ENCODE measurements around the gene TRAPPC6A. TPM values are rescaled to one million over a fixed set of nuclear protein-coding genes. Genes with fewer than 3 reads are reported as not detected.

Gene TRAPPC6A
- total RNA-seq, 1 experiment from 2014 or later: 32.2 TPM

DNA sequence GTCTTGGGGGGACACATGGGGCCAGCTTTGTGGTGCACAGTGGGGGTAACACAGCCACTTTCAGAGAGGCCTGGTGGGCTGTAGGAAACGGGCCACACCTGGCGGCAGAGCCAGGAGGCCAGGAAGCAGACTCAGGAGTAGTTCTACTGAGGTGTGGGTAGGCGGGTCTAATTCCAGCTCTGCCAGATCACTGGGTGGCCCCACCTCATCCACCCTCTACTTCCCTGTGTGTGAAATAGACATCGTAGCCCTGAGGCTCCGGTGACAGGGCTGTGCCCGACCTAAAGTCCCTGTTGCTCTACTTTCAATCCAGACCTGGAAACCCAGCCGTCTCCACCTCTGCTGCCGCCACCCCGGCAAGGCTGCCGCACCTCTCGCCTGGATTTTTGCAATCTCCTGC is 21.3 kb downstream of the TRAPPC6A start:
- H3K4me3 ChIP-seq (ENCODE audit: low read length): no peak overlapping the region
- no peaks in the 10 kb centered on the region for H3K79me2 ChIP-seq (ENCODE audit: low read length)
- H3K27me3 ChIP-seq (ENCODE audit: low read length): no peaks in the 10 kb centered on the region

DNA sequence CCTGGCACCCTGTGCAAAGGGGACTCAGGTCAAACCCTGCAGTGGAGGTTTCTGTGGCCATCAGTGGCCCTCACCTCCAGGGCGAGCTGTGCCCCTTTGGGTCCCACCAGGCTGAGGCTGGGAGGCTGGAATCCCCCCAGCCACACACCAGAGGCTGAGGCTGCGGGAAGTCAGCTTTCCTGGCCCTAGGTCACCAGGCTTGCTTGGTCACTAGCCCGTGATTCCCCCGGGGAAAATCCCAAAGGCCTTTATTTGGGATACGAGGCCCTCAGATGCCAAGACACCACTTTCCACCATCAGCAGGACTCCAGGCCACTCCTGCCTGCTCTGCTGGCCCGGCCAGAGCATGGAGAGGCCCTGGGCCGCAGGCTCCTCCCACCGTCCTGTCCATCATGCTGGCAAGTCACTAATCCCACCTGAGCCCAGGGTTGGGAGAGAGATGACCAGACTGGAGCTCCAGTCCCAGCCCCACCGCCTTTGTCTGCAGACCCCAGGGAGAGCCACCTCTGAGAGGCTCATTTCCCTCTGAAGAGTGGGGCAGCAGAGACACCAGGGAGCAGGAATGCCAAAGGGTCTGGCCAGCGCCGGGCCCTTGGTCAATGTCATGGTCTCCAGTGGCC is 21.9 kb downstream of the TRAPPC6A start:
- no peaks in the 10 kb centered on the region for H3K36me3 ChIP-seq (ENCODE audit: insufficient read depth, low read length)
- H2AFZ ChIP-seq (ENCODE audit: low read length): no peak overlapping the region
- no peaks in the 10 kb centered on the region for H3K9me2 ChIP-seq (replicated peaks; ENCODE audit: insufficient read depth, low read length)
- 0 out of 2 replicates have a peak, but pooled peaks cover 4% of the 10 kb centered on the region for H4K20me1 ChIP-seq (ENCODE audit: insufficient read depth, low read depth, low read length)
- DNase-seq: no peak
- no peaks in the 10 kb centered on the region for H3K4me1 ChIP-seq (ENCODE audit: low read length)
- no peak overlapping the region for H3K27ac ChIP-seq (ENCODE audit: low read length)
- no peak overlapping the region for H3K9ac ChIP-seq (ENCODE audit: low read length)
- H3K4me2 ChIP-seq (ENCODE audit: low read depth, low read length, poor library complexity, severe bottlenecking): no peak overlapping the region
- no peak overlapping the region for H3K4me3 ChIP-seq (ENCODE audit: low read length)
- no peaks in the 10 kb centered on the region for H3K79me2 ChIP-seq (ENCODE audit: low read length)
- H3K27me3 ChIP-seq (ENCODE audit: low read length): no peaks in the 10 kb centered on the region
- H3K9me3 ChIP-seq (ENCODE audit: low read length): no peaks in the 10 kb centered on the region

More for the DNA sequence above, 21.3 kb downstream of the TRAPPC6A start:
- Histone ChIP-seq H3K4me2 (ENCODE audit: low read depth, low read length, poor library complexity, severe bottlenecking) (no peak overlapping the region), H3K9me3 (ENCODE audit: low read length) (no peaks in the 10 kb centered on the region), H2AFZ (ENCODE audit: low read length) (no peak overlapping the region), H3K36me3 (ENCODE audit: insufficient read depth, low read length) (no peaks in the 10 kb centered on the region), H3K4me1 (ENCODE audit: low read length) (no peaks in the 10 kb centered on the region), H4K20me1 (ENCODE audit: insufficient read depth, low read depth, low read length) (0 out of 2 replicates have a peak, but pooled peaks cover 4% of the 10 kb centered on the region), H3K9me2 (replicated peaks; ENCODE audit: insufficient read depth, low read length) (no peaks in the 10 kb centered on the region), H3K9ac (ENCODE audit: low read length) (no peak overlapping the region), H3K27ac (ENCODE audit: low read length) (no peak overlapping the region)
- DNase-seq: no peak

DNA sequence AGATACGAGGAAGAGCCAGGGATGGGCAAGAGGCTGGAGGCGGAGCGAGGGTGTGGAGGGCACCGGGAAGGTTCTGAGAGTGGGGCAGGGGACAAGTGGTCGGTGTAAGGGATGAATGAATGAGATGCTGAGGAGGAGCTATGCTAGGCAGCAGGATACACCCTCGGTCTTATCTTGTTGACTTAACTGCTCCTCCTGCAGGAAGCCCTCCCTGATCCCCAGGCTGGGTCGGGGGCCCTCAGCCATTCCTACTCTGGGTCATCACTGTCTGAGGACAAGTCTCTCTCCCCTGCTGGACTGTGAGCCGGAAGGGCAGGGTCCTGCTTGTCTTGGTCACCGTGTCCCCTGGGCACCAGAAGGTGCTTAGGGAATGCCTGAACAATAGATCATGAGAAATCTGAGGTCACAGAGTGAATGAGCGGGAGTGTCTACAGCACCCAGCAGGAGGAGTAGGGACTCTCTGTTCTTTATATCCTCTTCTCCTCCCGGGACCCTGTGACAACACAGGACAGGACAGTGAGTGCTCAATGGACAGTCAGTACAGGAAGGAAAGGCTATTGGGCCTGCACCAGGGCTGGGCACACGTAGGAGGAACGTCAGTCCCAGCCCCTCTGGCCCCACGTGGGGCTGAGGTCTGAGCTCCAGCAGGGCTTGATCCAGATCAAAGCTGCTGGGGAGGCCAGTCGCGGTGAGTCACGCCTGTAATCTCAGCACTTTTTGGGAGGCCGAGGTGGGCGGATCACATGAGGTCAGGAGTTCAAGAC is 23.8 kb downstream of the TRAPPC6A start:
- Histone ChIP-seq H2AFZ (ENCODE audit: low read length) (no peak overlapping the region), H3K4me2 (ENCODE audit: low read depth, low read length, poor library complexity, severe bottlenecking) (no peak overlapping the region), H3K27ac (ENCODE audit: low read length) (no peak overlapping the region), H3K27me3 (ENCODE audit: low read length) (no peaks in the 10 kb centered on the region), H3K36me3 (ENCODE audit: insufficient read depth, low read length) (no peaks in the 10 kb centered on the region), H3K9ac (ENCODE audit: low read length) (no peak overlapping the region), H4K20me1 (ENCODE audit: insufficient read depth, low read depth, low read length) (0 out of 2 replicates have a peak, but pooled peaks cover 4% of the 10 kb centered on the region), H3K4me1 (ENCODE audit: low read length) (no peaks in the 10 kb centered on the region), H3K9me3 (ENCODE audit: low read length) (no peaks in the 10 kb centered on the region), H3K79me2 (ENCODE audit: low read length) (no peaks in the 10 kb centered on the region), H3K4me3 (ENCODE audit: low read length) (no peak overlapping the region), H3K9me2 (replicated peaks; ENCODE audit: insufficient read depth, low read length) (no peaks in the 10 kb centered on the region)
- DNase-seq: no peak

DNA sequence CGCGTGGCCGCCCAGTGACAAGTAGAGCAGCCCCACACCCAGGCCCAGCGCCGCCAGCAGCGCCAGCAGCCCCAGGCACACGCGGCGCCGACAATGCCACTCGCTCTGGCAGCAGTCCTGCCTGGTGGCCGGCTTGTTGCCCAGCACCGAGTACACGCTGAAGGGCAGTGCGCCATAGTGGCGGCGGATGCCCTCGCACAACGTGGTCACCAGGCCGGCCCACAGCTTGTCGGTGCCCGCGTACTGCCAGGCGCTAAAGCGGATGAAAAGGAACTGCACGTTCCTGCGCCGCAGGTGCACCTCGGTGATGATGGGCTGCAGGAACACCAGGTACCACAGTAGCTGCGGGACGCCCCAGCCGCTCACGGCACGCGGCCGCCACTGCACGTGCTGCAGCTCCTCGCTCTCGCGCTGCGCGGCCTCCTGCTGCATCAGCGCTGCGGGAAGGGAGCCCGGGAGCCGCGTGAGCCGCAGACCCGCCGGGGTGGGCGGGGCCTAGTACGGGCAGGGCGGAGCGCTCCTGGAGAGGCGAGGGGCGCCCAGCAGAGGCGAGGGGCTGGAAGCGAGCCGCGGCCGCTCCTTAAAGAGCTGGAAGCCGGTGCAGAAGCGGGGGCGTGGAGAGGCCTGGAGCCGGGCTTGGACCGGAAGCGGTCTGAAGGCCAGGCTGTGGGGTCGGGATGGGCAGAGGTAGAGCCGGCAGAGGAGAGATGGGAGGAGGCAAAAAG is 24.5 kb downstream of the TRAPPC6A start:
- Histone ChIP-seq H4K20me1 (ENCODE audit: insufficient read depth, low read depth, low read length) (no peaks in the 10 kb centered on the region), H3K4me1 (ENCODE audit: low read length) (no peaks in the 10 kb centered on the region), H3K4me3 (ENCODE audit: low read length) (no peak overlapping the region), H3K9me2 (replicated peaks; ENCODE audit: insufficient read depth, low read length) (no peaks in the 10 kb centered on the region), H3K27me3 (ENCODE audit: low read length) (no peaks in the 10 kb centered on the region), H2AFZ (ENCODE audit: low read length) (no peak overlapping the region), H3K27ac (ENCODE audit: low read length) (no peak overlapping the region), H3K36me3 (ENCODE audit: insufficient read depth, low read length) (no peaks in the 10 kb centered on the region), H3K4me2 (ENCODE audit: low read depth, low read length, poor library complexity, severe bottlenecking) (no peak overlapping the region), H3K79me2 (ENCODE audit: low read length) (no peaks in the 10 kb centered on the region), H3K9ac (ENCODE audit: low read length) (no peak overlapping the region), H3K9me3 (ENCODE audit: low read length) (no peaks in the 10 kb centered on the region)
- no peak for DNase-seq

DNA sequence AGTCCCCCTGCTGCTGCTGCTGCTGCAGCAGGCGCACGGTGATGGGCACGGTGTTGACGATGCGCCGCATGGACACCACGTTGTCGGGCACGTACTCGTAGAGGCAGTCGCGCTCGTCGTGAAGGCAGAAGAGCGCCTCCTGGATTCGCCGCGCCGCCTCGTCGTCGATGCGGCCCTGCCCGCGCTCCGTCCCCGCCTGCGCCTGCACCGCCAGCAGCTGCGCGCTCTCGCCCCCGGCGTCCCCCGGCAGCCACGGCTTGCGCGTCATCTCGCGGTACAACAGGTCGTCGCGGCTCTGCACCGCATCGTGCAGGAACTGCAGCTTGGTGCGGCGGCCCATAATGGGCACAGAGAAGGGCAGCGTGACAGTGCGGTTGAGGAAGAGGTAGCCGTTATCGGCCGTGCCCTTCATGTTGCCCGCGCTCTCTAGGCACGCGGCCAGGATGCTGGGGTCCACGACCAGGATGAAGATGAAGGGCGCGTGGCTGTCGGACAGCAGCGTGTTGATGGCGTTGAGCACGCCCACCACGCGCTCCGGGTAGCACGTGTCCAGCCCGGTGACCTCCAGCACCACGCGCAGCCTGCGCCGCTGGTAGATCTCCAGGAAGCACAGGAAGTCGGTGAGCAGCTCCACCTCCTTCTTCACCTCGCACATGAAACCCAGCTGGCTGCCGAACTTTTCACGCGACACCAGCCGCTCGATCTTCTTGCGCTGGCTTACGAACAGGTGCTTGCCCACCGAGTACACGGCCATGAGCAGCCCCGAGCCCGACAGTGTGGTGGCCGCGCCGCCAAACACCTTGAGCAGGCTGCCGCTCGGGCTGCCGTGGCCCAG is 25.3 kb downstream of the TRAPPC6A start:
- Histone ChIP-seq H3K4me2 (ENCODE audit: low read depth, low read length, poor library complexity, severe bottlenecking) (no peak overlapping the region), H3K9me3 (ENCODE audit: low read length) (no peaks in the 10 kb centered on the region), H2AFZ (ENCODE audit: low read length) (no peak overlapping the region), H3K4me3 (ENCODE audit: low read length) (no peak overlapping the region), H4K20me1 (ENCODE audit: insufficient read depth, low read depth, low read length) (no peaks in the 10 kb centered on the region), H3K36me3 (ENCODE audit: insufficient read depth, low read length) (no peaks in the 10 kb centered on the region), H3K27ac (ENCODE audit: low read length) (no peak overlapping the region), H3K27me3 (ENCODE audit: low read length) (no peaks in the 10 kb centered on the region), H3K79me2 (ENCODE audit: low read length) (no peaks in the 10 kb centered on the region), H3K9ac (ENCODE audit: low read length) (no peak overlapping the region), H3K9me2 (replicated peaks; ENCODE audit: insufficient read depth, low read length) (no peaks in the 10 kb centered on the region), H3K4me1 (ENCODE audit: low read length) (no peaks in the 10 kb centered on the region)
- DNase-seq: no peak

DNA sequence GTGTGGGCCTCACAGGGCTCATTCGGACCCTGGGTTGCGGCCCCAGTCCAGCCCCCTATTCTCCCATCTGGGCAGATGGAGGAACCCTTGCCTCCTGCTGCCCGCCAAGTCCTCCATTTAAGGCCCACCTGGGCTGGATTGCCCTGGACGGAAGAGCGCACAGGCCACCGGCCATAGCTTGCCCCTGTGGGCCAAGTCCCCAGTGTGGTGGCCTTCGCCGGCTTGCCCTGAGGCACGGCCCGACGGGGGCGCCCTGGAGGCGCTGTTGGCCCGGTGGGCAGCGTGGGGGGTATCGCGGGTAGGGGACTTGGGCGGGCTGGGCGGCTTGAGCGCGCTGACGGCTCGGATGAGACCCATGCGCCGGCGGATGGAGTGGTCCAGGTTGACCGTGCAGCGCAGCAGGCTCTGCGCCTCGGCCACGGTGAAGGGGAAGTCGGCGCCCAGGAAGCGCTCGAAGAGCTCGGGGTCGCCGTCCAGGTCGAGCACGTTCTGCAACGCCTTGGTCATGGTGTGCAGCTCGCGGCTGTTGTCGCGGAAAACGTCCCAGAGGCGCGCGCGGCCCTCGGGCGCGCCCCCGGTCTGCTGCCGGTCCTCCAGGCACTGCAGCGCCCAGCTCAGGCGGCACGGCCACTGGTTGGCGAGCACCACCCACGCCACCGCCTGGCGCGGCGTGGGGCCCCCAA is 26.1 kb downstream of the TRAPPC6A start:
- Histone ChIP-seq H3K4me3 (ENCODE audit: low read length) (no peak overlapping the region), H3K4me2 (ENCODE audit: low read depth, low read length, poor library complexity, severe bottlenecking) (no peak overlapping the region)

DNA sequence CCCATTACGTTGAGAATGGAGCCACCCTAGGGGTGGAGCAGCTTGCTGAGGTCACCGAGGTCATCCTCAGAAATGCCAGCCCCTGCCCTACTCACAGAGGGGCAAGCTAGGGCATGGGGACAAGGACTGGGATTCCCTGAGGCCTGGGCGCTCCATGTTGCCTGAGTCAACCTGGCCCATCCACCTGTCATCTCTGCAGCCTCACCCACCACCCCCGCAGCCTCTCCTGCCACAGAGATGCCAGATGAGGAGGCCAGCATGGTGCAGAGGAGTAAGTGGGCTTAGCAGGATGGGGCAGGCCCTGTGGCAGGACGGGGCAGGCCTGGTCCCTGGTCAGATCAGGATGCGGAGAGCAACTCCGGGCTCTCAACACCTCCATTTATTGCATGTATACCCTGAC is 26.7 kb downstream of the TRAPPC6A start:
- H3K27ac ChIP-seq (ENCODE audit: low read length): no peak overlapping the region
- no peak overlapping the region for H3K4me2 ChIP-seq (ENCODE audit: low read depth, low read length, poor library complexity, severe bottlenecking)
- no peaks in the 10 kb centered on the region for H3K9me3 ChIP-seq (ENCODE audit: low read length)
- H3K9me2 ChIP-seq (replicated peaks; ENCODE audit: insufficient read depth, low read length): no peaks in the 10 kb centered on the region
- DNase-seq: no peak
- no peak overlapping the region for H3K9ac ChIP-seq (ENCODE audit: low read length)
- H3K36me3 ChIP-seq (ENCODE audit: insufficient read depth, low read length): no peaks in the 10 kb centered on the region
- H4K20me1 ChIP-seq (ENCODE audit: insufficient read depth, low read depth, low read length): no peaks in the 10 kb centered on the region
- no peaks in the 10 kb centered on the region for H3K4me1 ChIP-seq (ENCODE audit: low read length)
- H3K79me2 ChIP-seq (ENCODE audit: low read length): no peaks in the 10 kb centered on the region
- no peak overlapping the region for H2AFZ ChIP-seq (ENCODE audit: low read length)
- H3K4me3 ChIP-seq (ENCODE audit: low read length): no peak overlapping the region
- no peaks in the 10 kb centered on the region for H3K27me3 ChIP-seq (ENCODE audit: low read length)

More for the DNA sequence above, 26.1 kb downstream of the TRAPPC6A start:
- Histone ChIP-seq H4K20me1 (ENCODE audit: insufficient read depth, low read depth, low read length) (no peaks in the 10 kb centered on the region), H3K9me2 (replicated peaks; ENCODE audit: insufficient read depth, low read length) (no peaks in the 10 kb centered on the region), H3K36me3 (ENCODE audit: insufficient read depth, low read length) (no peaks in the 10 kb centered on the region), H3K4me1 (ENCODE audit: low read length) (no peaks in the 10 kb centered on the region), H3K27me3 (ENCODE audit: low read length) (no peaks in the 10 kb centered on the region), H3K9ac (ENCODE audit: low read length) (no peak overlapping the region), H2AFZ (ENCODE audit: low read length) (no peak overlapping the region), H3K27ac (ENCODE audit: low read length) (no peak overlapping the region), H3K79me2 (ENCODE audit: low read length) (no peaks in the 10 kb centered on the region), H3K9me3 (ENCODE audit: low read length) (no peaks in the 10 kb centered on the region)
- no peak for DNase-seq
